HG02588 (cell line): ENCODE results near the gene TCF25.
"Not testable (repeated sequence)": the region's sequence is repeated elsewhere in the genome, so short reads cannot be mapped to it uniquely, and the experiment has no call there.

Experiments
- ATAC-seq: cut with Tn5 transposase; IDR thresholded peaks from one replicate; pipeline ENCODE4 v1.9.1; 2021; ENCODE audit warnings: mild to moderate bottlenecking, moderate library complexity; ENCODE audit not compliant: unreplicated experiment

TCF25 gene

DNA sequence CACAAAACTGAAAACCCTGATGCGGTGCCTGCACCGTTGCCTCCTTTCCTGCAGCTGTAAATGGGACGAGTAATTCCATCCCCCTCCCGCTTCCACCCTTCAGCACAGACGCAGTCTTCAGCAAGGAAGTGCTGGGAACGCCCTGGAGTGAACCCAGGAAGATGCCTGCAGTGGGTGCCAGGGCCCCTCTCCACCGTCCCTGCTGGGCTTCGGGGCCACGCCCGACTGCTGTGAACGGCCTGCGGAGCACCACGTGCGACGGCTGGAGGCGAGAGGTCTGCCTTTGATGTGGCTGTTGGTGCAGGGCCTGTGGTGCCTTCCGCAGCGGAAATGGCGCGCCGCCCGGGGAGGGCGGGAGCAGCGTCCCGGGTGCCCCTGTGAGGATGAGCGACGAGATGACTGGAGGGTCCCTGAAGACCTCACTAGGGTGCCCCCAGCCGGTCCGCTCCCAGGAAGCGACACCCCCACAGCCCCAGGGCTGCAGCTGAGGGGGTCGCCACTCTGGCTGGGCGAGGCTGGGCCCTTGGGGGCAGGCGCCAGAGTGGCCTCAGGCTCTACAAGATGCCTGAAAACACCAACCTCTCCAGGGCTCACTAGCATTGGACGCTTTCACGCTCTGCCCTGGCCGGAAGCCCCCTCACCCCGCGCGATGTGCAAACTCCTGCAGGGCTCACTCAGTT is 44.5 kb downstream of the TCF25 start:
- peak; percentile 57 for ATAC-seq

DNA sequence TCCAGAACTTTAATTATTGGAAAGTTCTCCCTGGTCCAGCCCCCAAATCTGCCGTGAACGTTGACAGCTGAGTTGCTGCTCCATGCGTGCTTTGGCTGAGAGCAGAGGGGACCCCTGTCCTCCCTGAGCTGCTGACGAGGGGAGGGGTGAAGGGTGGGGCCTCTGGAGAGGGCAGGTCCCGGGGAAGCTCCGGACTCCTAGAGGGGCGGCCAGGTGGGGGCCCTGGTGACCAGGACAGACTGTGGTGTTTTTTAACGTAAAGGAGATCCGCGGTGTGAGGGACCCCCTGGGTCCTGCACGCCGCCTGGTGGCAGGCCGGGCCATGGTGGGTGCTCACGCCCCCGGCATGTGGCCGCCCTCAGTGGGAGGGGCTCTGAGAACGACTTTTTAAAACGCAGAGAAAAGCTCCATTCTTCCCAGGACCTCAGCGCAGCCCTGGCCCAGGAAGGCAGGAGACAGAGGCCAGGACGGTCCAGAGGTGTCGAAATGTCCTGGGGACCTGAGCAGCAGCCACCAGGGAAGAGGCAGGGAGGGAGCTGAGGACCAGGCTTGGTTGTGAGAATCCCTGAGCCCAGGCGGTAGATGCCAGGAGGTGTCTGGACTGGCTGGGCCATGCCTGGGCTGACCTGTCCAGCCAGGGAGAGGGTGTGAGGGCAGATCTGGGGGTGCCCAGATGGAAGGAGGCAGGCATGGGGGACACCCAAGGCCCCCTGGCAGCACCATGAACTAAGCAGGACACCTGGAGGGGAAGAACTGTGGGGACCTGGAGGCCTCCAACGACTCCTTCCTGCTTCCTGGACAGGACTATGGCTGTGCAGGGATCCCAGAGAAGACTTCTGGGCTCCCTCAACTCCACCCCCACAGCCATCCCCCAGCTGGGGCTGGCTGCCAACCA is 45.3 kb downstream of the TCF25 start, which contains the start of gene MC1R:
Gene MC1R, plus strand, starts transcription at position 410 of the 895 bp plus-strand sequence. Its CDS starts 397 bp downstream, at position 807.
- no peak for ATAC-seq

DNA sequence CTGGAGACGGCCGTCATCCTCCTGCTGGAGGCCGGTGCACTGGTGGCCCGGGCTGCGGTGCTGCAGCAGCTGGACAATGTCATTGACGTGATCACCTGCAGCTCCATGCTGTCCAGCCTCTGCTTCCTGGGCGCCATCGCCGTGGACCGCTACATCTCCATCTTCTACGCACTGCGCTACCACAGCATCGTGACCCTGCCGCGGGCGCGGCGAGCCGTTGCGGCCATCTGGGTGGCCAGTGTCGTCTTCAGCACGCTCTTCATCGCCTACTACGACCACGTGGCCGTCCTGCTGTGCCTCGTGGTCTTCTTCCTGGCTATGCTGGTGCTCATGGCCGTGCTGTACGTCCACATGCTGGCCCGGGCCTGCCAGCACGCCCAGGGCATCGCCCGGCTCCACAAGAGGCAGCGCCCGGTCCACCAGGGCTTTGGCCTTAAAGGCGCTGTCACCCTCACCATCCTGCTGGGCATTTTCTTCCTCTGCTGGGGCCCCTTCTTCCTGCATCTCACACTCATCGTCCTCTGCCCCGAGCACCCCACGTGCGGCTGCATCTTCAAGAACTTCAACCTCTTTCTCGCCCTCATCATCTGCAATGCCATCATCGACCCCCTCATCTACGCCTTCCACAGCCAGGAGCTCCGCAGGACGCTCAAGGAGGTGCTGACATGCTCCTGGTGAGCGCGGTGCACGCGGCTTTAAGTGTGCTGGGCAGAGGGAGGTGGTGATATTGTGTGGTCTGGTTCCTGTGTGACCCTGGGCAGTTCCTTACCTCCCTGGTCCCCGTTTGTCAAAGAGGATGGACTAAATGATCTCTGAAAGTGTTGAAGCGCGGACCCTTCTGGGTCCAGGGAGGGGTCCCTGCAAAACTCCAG is 46.4 kb downstream of the TCF25 start:
- no peak for ATAC-seq

DNA sequence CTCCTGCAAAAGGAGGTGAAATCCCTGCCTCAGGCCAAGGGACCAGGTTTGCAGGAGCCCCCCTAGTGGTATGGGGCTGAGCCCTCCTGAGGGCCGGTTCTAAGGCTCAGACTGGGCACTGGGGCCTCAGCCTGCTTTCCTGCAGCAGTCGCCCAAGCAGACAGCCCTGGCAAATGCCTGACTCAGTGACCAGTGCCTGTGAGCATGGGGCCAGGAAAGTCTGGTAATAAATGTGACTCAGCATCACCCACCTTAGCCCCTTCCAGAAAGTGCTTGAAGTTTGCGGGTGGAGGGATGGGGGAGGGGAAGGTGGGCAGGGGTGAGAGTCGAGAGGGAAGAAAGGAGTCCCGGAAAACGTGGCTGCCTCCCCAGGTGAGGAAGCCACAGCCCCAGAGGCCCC is 47.3 kb downstream of the TCF25 start:
- no peak for ATAC-seq

DNA sequence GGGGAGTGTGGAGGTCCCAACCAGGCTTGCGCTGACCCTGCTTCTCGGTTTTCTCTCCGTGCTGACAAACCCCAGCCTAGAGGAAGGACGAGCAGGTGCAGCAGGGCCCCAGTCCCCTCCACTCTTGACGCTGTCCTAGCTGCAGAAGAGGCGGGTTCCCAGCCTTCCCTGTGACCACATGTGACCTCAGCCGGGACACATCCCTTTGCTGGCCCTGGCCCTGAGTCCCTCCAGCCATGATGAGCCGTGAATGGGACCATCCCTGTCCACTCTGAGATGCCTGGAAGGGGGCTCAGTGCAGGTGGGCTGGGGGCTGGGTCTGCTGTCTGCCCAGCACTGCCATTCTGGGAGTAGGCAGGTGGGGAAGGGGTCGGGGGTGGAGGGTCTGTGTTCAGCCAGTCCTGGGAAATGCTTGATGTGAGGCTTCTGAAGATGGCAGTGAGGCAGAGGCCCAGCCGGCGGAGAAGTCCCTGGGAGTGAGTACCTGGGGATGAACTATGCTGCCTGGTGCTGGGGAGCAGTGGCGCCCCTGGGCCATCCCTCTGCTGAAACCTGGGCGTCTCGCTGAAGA is 47.8 kb downstream of the TCF25 start:
- no peak for ATAC-seq

DNA sequence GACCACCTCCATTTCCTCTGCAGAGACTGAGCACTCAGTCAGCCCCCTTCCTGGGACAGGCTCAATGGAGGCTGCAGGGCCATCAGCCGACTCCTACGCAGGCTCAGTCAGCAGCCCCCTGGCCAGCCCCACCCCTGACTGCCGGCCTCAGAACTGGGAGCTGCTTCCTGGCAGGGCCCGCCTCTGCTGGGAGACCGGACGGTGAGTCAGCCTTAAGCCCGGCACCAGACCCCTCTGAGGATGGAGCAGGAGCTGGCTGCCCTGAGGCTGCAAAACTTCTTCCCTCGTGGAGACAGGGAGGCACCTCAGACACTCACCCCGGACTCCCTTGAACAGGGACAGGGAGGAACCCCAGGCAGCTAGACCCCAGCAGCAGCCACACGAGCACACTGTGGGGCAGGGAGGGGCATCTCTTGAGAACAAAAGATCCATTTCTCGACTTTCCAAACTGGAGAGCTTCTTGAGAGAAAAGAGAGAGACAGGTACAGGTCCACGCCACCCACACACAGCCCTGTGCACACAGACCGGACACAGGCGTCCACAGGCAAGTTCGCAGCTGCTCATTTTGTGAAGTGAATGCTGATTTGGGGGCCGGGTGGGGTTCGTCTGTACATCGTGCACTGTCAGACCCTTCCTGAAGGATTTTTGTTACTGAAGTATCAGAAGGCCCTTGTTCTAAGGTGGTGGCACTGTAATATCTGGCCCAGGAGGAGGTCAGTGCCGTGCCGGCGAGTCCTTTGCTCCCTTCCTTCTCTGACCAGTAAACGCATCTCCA is 48.5 kb downstream of the TCF25 start:
- no peak for ATAC-seq

DNA sequence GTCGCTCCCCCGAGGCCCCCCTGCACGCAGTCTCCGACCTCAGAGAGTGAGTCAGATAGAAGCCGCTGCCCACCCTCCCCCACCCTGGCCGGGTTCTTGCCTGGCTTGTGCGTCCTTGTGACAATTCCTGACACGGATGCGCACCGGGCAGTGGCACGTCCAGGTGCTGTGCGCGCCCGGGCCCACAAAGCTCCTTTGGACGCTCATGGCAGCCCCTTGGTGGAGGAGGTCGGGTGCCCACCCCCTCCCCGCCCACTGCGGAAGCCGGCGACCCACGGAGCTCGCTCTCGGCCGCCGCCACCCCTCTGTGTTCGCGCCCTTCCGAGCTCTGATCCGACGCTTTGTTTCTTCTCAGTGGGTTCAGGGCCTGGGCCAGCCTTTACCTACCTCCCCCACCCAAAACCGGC is 49.1 kb downstream of the TCF25 start:
- ATAC-seq: no peak

DNA sequence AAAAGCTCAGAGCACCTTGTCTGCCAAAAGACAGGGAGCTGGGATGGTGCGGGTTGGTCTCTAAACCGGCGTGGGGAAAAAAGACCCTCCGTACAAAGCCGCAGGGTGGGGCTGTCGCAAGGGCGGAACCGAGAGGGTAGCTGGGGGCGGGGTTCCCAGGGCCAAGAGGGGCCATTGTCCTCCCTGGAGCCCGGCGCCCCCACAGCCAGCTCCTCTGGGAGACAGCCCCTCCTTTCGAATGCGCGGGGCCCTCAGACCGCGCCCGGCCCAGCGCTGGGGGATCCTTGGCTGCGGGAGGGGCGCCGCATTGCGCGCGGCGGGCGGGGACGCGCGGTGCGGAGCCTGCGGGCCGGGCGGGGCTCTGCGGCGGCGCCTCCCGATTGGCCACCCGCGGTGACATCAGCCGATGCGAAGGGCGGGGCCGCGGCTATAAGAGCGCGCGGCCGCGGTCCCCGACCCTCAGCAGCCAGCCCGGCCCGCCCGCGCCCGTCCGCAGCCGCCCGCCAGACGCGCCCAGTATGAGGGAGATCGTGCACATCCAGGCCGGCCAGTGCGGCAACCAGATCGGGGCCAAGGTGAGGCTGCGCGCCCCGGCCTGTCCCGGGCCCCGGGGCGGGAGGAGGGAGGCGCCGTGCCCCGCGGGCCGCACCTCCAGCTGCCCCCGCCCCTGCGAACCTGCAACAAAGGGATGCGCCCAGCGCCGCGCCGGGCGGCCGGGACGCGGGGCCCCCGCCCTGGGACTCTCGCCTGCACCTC is 49.7 kb downstream of the TCF25 start, which contains the start of gene TUBB3:
Gene TUBB3, plus strand, starts transcription at position 459 of the 756 bp plus-strand sequence. Its CDS starts 60 bp downstream, at position 519.
- no peak for ATAC-seq

DNA sequence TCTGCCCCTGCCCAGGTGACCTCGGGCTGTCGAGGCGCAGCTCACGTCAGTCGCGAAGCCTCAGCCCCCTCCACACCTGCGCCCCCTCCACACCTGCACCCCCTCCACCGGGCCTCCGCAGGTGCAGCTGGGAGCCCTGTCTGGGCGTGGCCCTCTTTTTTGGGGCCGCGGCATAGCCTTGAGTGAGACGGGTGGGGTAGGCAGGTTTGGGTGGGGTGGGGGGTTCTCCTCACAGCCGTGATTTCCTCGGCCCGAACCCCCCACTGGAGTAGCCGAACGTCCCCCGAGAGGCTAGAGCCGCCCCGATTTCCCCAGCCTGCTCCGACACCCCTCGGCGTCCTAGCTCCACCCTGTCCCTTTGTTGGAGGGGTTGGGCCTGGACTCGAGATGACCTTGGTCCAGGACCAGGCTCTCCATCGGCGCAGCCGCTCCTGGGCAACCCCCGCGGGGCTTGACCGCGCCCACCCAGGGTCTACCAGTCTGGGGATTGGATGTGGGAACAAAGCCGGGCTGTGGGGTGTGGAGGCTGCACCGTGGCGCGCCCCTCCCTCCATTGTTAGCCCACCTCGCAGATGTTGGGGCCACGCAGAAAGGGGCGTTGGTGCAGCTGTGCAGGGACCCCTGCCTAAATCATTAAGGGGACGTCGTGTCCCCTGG is 50.4 kb downstream of the TCF25 start:
- no peak for ATAC-seq

DNA sequence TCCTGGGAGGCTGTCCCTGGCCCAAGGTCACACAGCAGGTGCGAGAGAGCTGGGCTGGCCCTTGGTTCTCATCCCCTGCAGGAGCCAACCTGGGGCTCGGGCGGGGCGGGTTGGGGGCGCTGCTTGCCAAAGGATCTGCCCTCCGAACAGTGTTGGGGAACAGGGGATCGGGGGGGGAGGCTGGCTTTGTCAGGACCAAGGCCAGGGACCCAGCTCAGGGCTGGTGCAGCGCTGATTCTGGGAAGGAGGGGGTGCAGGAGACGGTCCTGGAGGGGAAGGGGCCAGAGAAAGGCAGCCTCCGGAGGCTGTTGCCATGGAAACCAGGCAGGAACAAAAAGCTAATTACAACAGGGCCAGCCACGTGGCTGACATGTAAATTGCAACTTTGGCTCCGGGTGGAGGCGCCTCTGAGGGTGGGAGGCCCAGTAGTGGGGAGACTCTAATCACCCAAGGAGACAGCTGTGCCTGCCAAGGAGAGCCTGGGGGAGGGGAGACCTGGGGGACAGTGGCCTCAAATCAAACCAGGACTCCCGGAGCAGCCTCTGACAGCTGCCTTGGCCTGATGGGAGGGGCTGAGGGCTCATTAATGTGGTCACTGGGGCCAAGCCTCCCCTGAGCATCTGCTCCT is 51.0 kb downstream of the TCF25 start:
- ATAC-seq: no peak

DNA sequence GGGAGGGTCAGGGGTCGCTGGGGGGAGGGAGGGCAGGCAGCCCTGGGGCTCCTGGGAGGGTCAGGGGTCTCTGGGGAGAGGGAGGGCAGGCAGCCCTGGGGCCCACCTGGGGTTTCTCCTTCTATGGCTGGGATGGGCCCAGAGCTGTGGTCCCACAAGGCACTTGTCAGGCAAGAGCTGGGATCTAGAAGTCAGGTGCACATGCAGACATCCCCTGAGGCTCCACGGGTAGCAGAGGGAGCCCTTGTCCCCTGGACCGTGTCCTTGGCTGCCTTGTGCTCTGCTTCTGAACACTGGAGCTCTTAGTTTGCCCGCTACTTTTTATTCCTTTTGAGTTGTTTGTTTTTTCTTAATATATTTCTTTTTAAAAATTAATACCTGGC is 51.5 kb downstream of the TCF25 start:
- ATAC-seq: no peak

DNA sequence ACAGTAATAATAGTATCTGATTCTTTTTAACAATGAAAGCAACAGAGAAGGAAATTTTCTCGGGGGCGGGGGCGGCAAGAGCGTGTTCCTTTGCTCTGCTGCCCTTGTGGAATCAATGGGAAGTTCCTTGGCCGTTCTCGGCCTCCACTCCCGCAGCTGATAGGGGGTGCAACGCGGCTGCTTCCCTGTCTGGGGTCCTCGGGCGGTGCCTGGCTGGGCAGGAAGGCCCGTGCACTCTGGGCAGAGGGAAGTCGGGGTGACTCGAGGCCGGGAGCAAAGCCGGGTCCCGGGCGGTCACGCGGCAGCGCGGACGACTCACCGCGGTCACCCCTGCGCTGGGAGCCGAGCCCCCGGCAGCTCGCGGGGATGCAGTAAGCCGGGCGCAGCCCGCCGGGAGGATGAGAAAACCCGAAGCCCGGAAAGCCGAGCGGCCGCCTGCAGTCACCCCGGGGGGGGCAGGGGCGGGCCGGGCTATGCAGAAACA is 52.2 kb downstream of the TCF25 start:
- no peak for ATAC-seq

DNA sequence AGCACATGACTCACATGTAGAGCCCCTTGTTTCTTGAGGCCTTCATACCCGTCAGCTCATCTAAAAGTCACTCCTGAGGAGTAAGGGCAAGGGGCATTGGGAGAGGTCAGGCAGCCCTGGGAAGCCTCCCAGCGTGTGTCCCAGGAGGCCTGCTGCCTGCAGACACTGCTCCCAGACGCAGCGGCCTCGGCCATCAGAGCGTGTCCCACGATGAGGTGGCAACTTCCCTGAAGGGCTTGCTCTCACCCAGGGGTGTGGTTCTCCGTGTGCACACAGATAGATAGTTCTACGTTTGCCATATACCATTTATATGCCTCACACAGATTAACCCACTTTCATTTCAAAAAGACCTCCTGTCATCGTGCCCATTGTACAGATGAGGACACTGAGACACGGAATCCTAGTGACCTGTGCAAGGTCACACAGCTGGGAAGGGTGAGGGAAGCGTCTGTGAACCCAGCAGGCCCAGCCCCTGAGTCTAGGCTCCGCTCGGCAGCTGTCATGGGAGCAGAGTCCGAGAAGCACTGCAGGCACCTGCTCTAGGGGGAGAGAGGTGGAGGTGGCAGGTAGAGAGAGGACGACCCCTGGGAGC is 58.0 kb downstream of the TCF25 start:
- no peak for ATAC-seq

DNA sequence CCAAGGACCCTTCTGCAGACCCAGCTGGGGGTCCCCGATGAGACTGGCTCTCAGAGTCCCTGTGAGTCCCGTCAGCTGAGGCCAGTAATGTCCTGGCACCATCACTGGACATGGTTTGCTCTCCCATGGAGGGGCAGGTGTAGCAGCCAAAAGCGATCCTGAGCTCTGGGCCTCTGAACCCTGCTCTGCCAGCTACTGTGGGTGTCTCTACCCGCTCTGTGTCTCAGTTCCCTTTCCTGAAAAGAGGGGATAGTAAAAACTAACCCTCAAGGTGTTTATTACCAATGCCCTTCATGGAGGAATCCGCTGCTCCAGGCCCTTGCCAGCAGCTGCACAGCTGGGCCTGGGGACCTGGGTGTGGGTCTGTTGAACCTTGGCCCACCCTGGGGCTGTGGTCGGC is 58.6 kb downstream of the TCF25 start:
- ATAC-seq: no peak

DNA sequence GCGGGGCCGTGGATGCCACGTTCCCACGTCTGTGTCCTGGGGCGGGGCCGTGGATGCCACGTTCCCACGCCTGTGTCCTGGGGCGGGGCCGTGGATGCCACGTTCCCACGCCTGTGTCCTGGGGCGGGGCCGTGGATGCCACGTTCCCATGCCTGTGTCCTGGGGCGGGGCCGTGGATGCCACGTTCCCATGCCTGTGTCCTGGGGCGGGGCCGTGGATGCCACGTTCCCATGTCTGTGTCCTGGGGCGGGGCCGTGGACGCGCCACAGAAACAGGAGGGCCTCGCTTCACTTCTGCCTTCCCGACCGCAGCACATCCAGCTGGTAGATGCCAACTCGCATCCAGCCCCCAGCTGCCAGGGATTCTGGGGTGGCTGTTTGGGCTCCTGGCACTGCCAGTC is 60.6 kb downstream of the TCF25 start:
- ATAC-seq: not testable (repeated sequence)

DNA sequence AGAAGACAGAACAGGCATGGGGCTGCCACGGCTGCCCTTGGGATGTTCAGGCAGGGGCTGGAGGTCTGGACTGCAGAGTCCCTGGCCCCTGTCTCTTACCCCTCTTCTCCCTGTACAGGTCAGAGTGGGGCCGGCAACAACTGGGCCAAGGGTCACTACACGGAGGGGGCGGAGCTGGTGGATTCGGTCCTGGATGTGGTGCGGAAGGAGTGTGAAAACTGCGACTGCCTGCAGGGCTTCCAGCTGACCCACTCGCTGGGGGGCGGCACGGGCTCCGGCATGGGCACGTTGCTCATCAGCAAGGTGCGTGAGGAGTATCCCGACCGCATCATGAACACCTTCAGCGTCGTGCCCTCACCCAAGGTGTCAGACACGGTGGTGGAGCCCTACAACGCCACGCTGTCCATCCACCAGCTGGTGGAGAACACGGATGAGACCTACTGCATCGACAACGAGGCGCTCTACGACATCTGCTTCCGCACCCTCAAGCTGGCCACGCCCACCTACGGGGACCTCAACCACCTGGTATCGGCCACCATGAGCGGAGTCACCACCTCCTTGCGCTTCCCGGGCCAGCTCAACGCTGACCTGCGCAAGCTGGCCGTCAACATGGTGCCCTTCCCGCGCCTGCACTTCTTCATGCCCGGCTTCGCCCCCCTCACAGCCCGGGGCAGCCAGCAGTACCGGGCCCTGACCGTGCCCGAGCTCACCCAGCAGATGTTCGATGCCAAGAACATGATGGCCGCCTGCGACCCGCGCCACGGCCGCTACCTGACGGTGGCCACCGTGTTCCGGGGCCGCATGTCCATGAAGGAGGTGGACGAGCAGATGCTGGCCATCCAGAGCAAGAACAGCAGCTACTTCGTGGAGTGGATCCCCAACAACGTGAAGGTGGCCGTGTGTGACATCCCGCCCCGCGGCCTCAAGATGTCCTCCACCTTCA is 61.5 kb downstream of the TCF25 start:
- ATAC-seq: no peak

DNA sequence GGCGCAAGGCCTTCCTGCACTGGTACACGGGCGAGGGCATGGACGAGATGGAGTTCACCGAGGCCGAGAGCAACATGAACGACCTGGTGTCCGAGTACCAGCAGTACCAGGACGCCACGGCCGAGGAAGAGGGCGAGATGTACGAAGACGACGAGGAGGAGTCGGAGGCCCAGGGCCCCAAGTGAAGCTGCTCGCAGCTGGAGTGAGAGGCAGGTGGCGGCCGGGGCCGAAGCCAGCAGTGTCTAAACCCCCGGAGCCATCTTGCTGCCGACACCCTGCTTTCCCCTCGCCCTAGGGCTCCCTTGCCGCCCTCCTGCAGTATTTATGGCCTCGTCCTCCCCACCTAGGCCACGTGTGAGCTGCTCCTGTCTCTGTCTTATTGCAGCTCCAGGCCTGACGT is 62.2 kb downstream of the TCF25 start:
- not testable (repeated sequence) for ATAC-seq
